Testis (tissue), 3 donors: ENCODE results near the gene THSD4. TPM values are rescaled to one million over a fixed set of nuclear protein-coding genes. Genes with fewer than 3 reads are reported as not detected.
A peak's percentile ranks its signal among the peaks of the same experiment; 100 is the strongest.

ENCODE experiments used
- DNase-seq: peaks from one replicate; pipeline ENCODE4 v3.0.0-alpha.2; 2019
- H3K27ac ChIP-seq, 2 donors: fragments of 200-600 bp; sonication (generic); one replicate each; pipeline ENCODE4 v1.5.1; 2019
- H3K27me3 ChIP-seq: fragments of 200-600 bp; sonication (generic); one replicate; pipeline ENCODE4 v1.5.1; 2019
- H3K36me3 ChIP-seq: fragments of 200-600 bp; sonication (generic); one replicate; pipeline ENCODE4 v1.5.1; 2017; ENCODE audit warnings: low read depth; ENCODE audit errors: missing control alignments
- H3K4me1 ChIP-seq: fragments of 200-600 bp; sonication (generic); one replicate; pipeline ENCODE4 v1.5.1; 2019
- H3K4me3 ChIP-seq, 2 donors: fragments of 200-600 bp; sonication (generic); one replicate each; pipeline ENCODE4 v1.5.1; 2017 to 2019
- H3K9me3 ChIP-seq: fragments of 200-600 bp; sonication (generic); one replicate; pipeline ENCODE4 v1.5.1; 2017
- POLR2A ChIP-seq: fragments of 450-650 bp; IDR thresholded peaks from one replicate; pipeline ENCODE4 v1.6.1; 2017; ENCODE audit warnings: antibody characterized with exemption, mild to moderate bottlenecking, moderate library complexity
- WGBS, 2 donors: methylation state at CpG; one replicate each; pipeline ENCODE4 v1.1.5; 2018; 5-methylcytosine and 5-hydroxymethylcytosine counted together
- intact Hi-C: fragments of 100-400 bp; cut with DNase I; formaldehyde crosslinking; loops from one replicate; pipeline ENCODE4 v1.15.1; 2023; ENCODE audit warnings: low total_unique reads
- polyA plus RNA-seq: library from polyadenylated mRNA; stranded (reverse); fragments of 350-450 nt; fragmentation: Illumina TruSeq; extraction: RNeasy Lipid Tissue Mini Kit (QIAGEN cat#74804); gene quantifications from one replicate; pipeline ENCODE4 v1.2.3, GENCODE V29; 2014; ENCODE audit warnings: low read depth, low replicate concordance; ENCODE audit not compliant: insufficient read depth
- total RNA-seq, 2 donors: library from RNA; depleted of rRNA; stranded (reverse); fragments of >200 nt; gene quantifications; one replicate each; pipeline ENCODE4 v1.2.3, GENCODE V29; 2016
- TF ChIP-seq, protein P1 (sequence below), 3 experiments: fragments of 450-650 bp in 2 of 3; fragments of 200-600 bp in 1 of 3; sonication (generic) in 1 of 3; IDR thresholded peaks; one replicate each; pipeline ENCODE4 v1.5.1; 2016 to 2019; ENCODE audit warnings: antibody characterized with exemption in 3 of 3, mild to moderate bottlenecking in 2 of 3, moderate library complexity in 1 of 3

THSD4 gene
- total and polyA plus RNA-seq, 3 donors from 2014 or later = 14.3 to 21.5 (median 18.2) TPM

DNA sequence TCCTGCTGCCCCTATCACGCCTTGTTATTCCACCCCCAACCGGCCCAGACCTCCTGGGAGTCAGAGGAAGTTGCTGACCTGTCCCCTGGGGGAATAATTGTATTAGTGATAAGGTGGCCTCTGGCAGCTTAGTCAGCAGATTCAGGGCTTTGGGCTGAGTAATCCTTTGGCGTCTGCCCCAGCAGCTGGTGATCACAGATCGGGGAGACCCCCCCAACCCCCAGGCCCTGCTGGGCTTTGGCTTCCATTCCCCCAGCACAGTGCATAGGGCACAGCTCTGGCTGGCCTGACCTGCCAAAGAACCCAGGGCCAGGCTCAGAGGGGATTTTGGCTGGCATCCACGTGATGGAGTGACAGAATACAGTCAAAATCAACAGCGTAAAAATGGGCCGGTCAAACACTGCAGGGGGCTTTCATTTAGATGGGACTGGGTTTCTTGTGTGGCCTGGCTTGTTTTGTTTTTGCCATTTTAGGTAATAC is 691.2 kb downstream of the THSD4 start:
- H3K4me3 ChIP-seq = no peak overlapping the region
- no peak overlapping the region for H3K27ac ChIP-seq
- DNase-seq = peak; percentile 30
- no peaks in the 10 kb centered on the region for H3K9me3 ChIP-seq
- no peaks in the 10 kb centered on the region for H3K36me3 ChIP-seq
- intact Hi-C loops = no loop called here
- WGBS, 2 donors = 48 to 65% methylated on average over 6 to 7 of the region's 7 CpGs
- H3K4me1 ChIP-seq = peaks cover 24% of the 10 kb centered on the region
- no peaks in the 10 kb centered on the region for H3K27me3 ChIP-seq
- TF ChIP-seq, protein P1, sequence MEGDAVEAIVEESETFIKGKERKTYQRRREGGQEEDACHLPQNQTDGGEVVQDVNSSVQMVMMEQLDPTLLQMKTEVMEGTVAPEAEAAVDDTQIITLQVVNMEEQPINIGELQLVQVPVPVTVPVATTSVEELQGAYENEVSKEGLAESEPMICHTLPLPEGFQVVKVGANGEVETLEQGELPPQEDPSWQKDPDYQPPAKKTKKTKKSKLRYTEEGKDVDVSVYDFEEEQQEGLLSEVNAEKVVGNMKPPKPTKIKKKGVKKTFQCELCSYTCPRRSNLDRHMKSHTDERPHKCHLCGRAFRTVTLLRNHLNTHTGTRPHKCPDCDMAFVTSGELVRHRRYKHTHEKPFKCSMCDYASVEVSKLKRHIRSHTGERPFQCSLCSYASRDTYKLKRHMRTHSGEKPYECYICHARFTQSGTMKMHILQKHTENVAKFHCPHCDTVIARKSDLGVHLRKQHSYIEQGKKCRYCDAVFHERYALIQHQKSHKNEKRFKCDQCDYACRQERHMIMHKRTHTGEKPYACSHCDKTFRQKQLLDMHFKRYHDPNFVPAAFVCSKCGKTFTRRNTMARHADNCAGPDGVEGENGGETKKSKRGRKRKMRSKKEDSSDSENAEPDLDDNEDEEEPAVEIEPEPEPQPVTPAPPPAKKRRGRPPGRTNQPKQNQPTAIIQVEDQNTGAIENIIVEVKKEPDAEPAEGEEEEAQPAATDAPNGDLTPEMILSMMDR (IDR thresholded peaks at IDR 0.05) = no peak
- TF ChIP-seq POLR2A = no peak

GRCh38 chr15:71807125-71807629 is 691.9 kb downstream of the THSD4 start:
- WGBS, 2 donors = 85 to 87% methylated on average over 15 of the region's 15 CpGs
- no peaks in the 10 kb centered on the region for H3K27me3 ChIP-seq
- TF ChIP-seq, protein P1 (IDR thresholded peaks at IDR 0.05) = no peak
- TF ChIP-seq POLR2A = no peak
- intact Hi-C loops = no loop called here
- H3K36me3 ChIP-seq = no peaks in the 10 kb centered on the region
- no peak overlapping the region for H3K27ac ChIP-seq
- H3K9me3 ChIP-seq = no peaks in the 10 kb centered on the region
- DNase-seq = no peak
- H3K4me1 ChIP-seq = peaks cover 24% of the 10 kb centered on the region
- H3K4me3 ChIP-seq = no peak overlapping the region

- Histone ChIP-seq H3K9me3 (no peaks in the 10 kb centered on the region), H3K4me3 (no peak overlapping the region), H3K36me3 (no peaks in the 10 kb centered on the region), H3K4me1 (peaks cover 24% of the 10 kb centered on the region), H3K27me3 (no peaks in the 10 kb centered on the region), H3K27ac (no peak overlapping the region)
- 49 to 54% methylated on average over 4 of the region's 4 CpGs for WGBS, 2 donors
- DNase-seq = no peak
- intact Hi-C loops = no loop called here
- TF ChIP-seq, protein P1 (IDR thresholded peaks at IDR 0.05) = no peak
- TF ChIP-seq POLR2A = no peak
These were observed 692.4 kb downstream of the THSD4 start for GRCh38 chr15:71807691-71808091.

GRCh38 chr15:71808311-71809020 is 693.2 kb downstream of the THSD4 start:
- no peak for DNase-seq
- peaks cover 24% of the 10 kb centered on the region for H3K4me1 ChIP-seq
- H3K9me3 ChIP-seq = no peaks in the 10 kb centered on the region
- H3K27ac ChIP-seq = no peak overlapping the region
- H3K27me3 ChIP-seq = no peaks in the 10 kb centered on the region
- no peak overlapping the region for H3K4me3 ChIP-seq
- TF ChIP-seq, protein P1 (IDR thresholded peaks at IDR 0.05) = no peak
- TF ChIP-seq POLR2A = no peak
- no peaks in the 10 kb centered on the region for H3K36me3 ChIP-seq
- WGBS, 2 donors = 75 to 79% methylated on average over 16 to 18 of the region's 18 CpGs
- intact Hi-C loops = no loop called here
